Brain pericyte (primary cell): ENCODE measurements around the gene PARM1.

Experiments used
- DNase-seq: peaks from one replicate; pipeline ENCODE4 v3.0.0-alpha.2; 2012; ENCODE audit warnings: low read depth, low spot score

Gene PARM1

DNA sequence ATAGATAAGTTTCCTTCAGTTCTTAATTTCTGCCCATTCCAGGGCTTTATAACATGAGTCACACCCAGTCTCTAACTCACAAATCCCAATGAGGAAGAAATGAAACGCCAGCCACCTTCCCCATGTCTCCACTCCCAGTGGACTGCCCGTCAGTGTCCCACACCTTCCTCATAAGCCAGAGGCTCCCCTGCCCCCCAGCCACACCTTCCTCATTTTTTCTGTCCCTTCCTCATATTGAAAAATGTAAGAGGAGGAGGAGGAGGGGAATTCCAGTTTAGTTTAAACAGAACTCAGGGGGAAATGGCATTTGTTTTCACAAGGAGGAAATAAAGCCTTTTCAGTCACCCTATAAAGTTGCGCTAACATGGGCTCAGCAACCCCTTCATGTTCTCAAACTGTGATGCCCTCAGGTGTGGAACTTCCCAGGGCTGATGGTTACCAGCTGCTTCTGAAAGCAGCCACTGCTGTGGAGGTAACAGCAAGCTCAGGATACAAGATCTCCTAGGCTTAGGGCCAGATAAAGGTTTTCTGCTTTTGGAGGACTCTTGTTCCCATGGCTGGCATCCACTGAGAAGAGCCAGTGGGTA lies 97.8 kb downstream of the PARM1 start:
- no peak for DNase-seq

DNA sequence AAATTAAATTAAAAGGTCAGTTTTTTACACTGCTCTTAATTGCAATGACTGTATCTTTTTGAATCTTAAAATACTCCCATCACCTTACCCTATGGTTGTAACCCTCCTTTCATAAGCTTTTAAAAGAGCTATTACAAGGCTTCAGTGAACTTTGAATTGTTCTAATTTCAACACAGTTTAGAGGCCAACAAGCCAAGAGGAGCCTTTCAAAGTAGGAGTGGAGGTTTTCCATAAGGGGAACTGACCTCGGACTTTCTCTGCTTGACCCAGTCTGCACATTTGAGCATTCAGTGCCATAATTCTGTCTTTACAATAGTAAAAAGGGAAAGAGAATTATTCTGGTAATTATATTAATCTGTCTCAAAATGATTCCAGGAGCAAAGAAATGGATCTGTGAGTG lies 98.9 kb downstream of the PARM1 start:
- no peak for DNase-seq

DNA sequence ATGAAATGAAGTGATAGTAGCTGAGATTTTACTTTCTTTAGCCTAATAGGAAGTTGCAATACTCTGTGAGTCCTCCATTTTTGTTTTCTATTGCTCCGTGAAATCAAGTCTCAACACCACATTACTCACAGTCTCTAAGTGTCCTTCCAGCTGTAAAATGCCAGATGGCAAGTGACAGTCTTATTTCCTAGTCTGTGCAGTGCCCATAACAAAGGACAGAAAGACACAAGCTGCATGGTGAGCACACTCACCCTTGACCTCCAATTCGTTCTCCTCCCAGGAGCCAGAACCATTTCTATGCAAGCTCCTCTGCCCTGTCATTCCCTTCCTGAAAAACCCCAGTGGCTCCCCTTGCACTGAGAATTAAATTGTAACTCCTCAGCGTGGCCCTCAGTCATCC lies 101.6 kb downstream of the PARM1 start:
- DNase-seq: no peak

DNA sequence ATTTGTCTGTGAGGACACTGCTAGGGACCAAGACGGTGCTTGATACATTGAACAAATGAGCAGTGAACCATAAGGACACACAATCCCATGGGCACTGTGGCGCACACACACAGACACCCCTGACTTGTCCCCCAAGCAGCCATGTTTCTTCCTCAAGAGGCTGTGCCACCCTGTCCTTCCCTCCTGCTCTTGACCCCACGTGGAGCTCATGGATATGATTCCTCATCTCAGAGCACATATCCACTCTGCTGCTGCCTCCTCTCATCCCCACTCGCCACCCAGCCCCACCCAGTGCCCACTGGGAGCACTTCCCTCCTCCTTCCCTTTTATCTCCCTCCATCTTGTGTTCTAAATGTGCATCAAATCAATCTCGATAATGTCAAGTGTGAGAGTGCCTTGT lies 102.4 kb downstream of the PARM1 start:
- no peak for DNase-seq

DNA sequence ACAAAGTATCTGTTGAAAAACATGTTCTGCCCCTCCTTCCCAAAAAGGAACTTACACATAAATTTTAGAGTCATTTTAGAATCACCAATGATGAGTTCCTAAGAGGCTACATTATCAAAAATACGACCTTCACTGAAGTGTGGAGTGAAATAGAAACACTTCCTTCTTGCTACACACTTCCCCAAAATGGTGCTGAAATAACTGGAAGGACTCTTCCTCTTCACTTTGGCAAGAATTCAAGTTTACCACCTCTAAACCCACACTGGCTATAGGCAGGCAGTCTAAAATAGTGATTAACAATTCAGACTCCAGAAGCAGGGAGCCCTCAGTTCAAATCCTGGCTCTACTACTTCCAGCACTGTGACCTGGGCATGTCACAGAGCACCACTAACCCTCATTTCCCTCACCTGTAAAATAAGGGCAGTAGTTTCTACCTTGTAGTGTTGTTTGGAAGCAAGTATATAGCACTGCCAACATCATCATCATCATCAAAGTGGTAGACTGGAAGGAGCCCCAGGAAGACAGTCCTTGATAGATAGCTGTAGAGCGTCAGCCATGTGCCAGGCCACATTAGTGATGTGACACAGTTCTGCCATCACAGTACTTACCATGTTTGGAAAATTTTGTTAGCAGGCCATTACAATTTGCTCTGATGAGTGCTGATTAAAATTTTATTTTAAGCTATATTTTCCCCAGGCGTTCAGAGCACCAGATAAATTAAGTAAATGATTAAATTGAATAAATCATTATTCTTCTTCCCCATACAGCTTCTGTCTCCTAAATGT lies 103.3 kb downstream of the PARM1 start:
- DNase-seq: no peak

DNA sequence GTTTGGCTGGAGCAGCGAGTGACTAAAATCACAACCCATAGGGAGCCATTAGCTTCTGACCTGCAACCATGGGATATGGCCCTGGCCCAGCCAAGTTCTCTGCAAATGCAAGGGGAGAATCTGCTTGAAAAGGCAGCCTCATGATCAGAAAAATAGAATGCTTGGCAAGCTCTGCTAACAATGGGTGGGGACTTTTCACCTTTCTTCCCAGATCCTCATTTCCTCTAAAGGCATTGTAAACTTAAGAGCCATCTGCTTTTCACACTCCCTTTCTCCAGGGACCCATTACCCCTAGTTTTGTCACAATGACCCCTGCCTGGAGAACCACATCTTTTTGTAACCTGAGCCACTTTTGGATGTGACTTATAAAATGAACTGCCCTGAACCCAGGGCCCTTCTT lies 104.3 kb downstream of the PARM1 start:
- no peak for DNase-seq

DNA sequence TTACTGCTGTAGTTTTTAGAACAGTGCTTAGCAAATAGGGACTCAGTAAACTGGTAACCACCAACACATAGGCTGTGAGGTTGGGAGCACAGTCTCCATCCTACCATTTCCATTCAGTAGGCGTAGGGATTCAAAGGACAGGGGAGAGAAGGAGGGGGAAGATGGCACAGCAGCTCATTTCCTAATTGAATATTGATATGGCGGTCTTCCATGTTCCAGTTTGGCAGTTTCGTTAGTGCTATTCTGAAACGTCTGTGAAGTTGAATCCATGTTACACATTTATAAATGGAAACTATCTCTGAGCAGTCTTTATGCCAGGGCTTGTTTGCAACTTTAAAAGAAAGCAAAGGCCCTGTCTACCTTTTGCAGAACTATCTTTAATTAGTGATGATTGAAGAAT lies 105.5 kb downstream of the PARM1 start:
- no peak for DNase-seq

DNA sequence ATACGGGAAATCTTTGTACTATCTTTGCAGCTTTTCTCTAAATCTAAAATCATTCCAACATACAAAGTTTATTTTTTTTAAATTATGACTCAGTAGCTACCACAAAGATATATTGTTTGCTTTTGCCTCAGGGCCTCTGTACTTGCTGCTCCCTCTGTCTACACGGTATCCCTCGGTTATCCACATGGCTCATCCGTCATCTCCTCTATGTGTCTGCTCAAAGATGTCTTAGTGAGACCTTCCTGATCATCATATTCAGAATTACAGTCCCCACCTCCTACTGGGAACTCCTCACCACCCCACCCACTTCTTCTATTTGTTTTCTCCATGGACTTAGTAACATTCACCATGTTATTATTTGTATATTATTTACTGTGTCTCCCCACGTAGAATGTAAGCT lies 107.8 kb downstream of the PARM1 start:
- DNase-seq: no peak

DNA sequence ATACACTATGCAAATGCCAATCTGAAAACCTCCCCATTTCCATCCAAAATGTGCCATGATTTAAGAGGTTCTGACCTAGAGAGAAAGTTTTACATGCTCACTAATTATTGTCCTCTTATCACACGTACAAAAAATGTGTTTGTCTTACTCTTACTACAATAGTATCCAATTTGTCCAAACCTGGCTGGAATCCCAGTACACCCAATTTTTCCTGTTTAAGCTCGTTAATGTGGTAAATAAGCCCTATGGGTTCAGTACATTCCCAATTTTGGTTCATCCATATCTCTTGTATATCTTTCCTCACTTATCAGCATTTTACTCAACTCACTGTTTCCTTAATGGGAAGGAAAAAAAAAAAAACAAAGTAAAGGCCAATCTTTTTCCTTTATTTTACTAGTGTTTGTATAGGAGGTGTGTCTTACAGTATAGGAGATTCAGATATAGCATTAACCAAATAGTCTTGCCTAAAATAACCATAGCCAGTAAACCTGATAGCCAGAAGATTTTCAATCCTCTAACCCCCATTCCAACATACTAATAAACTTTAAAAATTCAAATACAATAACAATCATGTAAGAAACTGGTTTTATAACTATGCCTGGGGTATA lies 109.8 kb downstream of the PARM1 start:
- no peak for DNase-seq

DNA sequence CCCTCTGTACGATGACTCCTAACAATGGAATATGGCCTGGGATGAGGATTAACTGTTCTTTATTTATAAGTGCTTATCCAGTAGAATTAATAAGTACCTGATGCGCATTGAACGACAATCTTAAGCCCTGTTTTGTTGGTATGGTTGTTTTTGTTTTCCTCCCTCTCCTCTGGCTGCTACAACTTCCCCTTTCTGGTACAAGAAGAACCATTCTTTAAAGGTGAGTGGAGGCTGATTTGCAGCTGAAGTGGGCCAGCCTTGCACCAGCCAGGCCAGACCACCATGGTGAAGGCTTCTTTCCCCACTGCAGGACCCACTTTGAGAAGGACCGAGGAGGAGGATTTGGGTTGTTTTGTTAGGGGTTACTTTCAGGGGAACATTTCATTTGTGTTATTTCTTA lies 113.3 kb downstream of the PARM1 start:
- no peak for DNase-seq

DNA sequence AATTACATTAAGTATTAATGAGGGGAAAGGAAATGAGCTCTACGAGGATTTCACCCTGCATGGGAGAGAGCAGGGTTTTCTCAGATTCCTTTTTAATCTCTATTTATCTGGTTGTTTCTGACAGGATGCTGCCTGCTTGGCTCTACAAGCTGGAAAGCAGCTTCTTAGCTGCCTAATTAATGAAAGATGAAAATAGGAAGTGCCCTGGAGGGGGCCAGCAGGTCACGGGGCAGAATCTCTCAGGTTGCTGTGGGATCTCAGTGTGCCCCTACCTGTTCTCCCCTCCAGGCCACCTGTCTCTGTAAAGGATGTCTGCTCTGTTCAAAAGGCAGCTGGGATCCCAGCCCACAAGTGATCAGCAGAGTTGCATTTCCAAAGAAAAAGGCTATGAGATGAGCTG lies 113.7 kb downstream of the PARM1 start:
- no peak for DNase-seq

DNA sequence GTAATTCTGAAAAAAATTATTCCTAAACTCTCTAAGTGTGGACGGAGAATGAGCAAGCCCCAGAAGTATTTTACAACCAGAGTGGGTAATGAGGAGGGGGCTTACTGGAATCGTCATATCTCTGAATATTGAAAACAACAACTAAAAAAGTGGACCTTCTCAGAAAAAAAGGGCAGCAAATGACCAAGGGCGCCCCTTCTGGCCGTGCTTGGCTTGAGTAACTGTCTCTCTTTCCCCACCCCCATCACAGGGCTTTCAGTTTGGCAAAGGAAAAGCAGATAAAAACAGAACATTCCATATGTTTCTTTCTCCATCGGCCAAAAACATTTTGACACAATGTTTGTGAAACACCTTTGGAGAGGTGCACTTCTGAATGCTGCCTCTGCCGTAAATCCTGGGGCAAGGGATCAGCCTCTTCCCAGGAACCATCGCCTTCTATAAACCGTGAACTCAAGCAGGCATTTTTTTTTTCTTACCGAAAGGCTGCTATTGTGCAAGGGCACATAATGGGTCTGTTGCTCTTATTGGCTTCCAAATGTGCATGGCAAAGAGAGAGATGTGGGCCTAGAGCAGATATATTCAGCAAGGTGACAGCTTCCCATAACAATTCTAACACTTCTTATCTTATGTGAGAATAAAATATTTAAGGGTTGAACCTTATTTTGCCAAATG lies 115.4 kb downstream of the PARM1 start:
- no peak for DNase-seq

DNA sequence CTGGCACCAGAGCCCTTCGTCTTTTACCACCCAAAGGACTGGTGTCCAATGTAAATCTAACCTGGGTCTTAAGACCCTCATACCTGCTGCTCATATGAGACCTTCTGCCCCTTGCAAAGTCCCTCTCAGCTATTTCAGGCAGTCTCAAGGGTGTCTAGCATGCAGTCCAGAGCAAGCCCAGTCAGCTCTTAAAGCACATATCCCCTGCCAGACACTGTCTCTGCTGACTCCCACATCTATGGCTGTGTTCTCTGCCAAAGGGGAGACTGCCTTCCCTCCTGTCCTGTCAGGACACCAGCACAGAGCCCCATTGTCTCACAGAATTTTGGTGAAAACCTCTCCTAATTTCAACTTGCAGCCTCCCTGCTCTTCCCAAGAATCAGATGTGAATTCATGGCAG lies 118.5 kb downstream of the PARM1 start:
- DNase-seq: no peak

DNA sequence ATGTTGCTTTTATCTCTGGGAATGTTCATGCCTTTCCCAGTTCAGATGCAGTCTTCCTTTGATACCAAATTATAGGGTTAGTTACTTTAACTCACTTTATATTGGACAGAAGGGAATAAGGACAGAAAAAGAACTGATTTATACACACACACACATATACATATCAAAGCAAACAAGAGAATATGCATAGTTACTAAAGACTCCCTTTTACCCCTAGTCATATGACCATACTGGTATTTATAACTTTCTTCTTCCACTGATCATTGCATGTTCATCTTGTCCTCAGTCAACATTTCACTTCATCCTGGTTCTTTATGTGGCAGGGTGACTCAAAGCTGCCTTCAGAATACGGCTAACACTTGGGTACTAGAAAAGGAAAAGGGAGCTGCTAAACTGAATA lies 120.4 kb downstream of the PARM1 start:
- DNase-seq: no peak

DNA sequence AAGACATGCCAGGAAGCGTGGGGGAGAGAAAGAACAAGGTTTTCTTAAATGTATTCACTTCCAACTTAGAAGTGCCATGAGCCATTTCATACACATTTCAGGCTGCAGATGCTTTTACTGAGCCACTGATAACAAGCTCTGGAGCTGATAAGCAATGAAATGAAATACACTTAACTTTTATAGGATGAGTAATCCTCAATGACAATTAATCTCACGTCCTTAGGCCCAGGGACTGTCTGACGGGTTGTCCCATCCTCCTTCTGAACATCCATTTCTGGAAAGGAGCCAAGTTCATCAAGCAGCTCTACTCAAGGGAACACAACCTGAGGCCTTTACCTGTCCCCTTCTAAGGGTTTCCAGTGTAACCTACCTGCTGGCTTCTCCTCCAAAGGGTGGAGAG lies 121.2 kb downstream of the PARM1 start:
- no peak for DNase-seq

DNA sequence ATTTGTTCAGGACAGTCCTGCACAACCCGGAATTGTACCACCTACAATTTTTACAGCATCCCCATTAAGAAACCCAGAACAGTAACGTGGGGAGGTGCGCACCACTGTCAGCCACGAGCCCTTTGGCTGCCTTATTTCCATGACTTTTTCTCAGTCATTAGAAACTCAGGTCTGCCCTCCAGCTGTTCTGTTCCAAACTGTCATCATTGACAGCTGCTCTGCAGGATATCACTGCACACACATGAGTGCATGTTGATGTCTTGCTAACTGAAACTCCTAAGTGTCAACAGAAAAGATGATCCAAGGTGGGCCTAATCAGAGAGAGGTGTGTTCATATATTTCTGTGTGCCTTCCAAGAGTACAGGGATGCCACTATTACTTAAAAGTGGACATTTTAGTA lies 123.4 kb downstream of the PARM1 start:
- no peak for DNase-seq

DNA sequence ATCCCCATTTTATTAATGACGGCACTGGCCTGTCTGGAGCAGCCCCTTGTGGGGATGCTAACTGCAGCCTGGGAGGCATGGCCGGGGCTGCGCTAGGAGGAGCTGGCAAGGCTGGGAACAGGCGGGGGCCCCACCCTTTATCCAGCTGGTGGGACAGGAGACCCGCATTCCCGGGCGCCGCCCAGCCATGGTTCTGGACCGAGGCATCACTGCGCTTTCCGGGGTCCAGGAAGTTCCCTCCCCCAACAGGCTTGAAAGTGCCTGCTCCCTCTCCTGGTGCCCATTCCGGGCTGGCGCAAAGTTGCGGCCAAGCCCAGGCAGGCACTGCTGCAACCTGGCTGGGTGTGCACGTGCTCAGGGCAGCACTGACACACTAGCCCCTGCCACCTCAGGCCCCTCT lies 124.5 kb downstream of the PARM1 start:
- no peak for DNase-seq

DNA sequence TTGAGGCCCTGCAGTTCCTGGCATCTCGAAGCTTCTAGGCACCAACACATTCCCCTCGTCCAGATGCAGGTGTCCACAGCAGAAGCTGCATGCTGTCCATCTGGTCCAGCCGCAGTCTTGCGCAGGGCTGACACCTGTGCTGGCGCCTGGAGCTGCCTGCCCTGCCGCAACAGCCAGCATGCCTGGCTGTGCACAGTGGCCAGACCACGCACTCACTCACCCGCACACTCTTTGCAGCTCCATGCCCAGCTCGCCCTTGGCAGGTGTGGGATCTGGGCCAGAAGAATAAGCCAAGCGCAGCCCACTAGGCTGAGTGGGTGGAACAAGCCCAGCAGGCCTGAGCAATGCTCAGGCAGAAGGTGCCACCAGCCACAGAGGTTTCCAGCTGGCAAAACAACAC lies 125.6 kb downstream of the PARM1 start:
- no peak for DNase-seq

DNA sequence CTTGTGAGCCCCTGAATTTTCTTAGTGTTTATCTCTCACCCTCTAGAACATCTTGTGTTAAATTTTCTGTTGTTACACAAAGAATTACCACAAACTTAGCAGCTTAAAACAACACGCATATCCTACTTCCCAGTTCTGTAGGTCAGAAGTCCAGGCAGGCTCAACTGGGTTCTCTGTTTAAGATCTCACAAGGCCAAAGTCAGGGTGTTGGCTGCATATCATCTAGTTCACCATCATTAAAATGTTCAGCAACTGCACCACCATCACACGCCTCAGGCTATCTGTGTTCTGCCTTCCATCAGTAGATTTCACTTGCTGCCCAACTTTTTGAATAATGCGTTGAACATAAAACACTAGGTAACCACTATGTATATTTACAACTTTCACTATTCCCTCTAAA lies 130.5 kb downstream of the PARM1 start:
- no peak for DNase-seq

DNA sequence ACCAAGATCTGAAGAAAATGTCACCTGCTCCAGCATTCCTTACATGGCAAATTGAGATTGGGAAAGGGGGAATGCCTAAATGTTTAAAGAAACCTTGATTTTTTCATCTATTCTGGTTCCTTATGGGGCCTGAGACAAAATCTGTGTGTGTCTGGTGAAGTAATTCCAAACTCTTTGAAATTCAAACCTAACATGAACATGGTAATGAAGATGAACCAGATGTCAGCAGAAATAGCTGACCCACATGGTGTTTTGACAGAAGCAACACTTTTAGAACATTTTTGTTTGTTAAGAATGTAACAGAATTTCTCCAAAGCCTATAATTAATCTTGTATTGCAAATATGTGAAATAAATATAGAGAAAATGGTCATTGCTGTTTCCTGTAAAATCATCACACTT lies 133.0 kb downstream of the PARM1 start:
- no peak for DNase-seq

DNA sequence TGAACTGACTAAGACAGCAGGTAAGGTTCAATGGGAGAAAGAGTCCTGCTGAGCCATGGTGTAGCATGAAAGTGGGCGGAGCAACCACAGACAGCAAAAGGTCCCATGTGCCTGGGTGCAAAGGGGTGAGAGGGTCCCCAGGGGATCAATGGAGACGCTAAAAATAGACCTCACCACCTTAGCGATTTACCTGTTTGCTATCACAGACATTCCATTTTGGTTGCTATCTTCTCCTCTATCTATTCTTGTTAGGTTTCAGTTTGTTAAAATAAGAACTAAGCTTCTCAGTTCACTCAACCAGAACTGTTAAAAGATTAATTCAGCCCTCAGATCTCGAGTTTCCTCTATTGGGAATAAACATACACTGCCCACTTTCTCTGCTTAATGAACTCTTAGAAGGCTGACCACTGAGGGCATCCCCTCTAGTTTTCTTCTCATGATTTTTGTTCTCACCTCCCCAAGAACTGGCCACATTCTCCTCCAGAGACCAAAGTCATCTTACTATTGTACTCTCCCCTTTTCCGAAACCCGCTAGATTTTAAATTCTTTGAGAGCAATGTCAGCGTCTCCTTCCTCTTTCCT lies 136.7 kb downstream of the PARM1 start:
- DNase-seq: no peak

DNA sequence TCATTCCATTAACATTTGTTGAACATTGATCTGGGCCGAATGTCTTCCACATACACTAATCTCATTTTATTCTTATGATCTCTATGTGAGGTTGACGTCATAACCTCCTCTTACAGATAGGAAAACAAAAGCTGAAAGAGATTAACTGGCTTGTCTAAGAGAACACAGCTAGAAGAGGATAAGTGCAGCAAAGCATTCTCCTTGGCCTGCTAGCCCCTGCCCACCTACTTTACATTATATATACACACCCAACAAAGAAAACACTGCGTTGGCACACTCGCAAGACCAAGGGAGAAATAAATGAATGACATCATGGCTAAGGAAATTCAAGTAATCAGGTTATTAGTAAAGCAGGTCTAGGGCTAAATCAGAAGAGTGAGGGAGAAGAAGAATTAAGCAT lies 138.4 kb downstream of the PARM1 start:
- DNase-seq: no peak
